HepG2 (cell line): ENCODE data around the gene RPS6KC1. TPM values are rescaled to one million over a fixed set of nuclear protein-coding genes. Genes with fewer than 3 reads are reported as not detected.

Source experiments
- ATAC-seq: fragments of 200-7000 bp; cut with Tn5 transposase; 3 replicates; pipeline ENCODE4 v1.9.1; 2020; ENCODE audit warnings: mild to moderate bottlenecking, moderate library complexity
- BruUV-seq: library from RNA; stranded (reverse); fragments of 400-500 nt; replicated peaks from 2 replicates; lab custom pipeline; 2021; lab: Mats Ljungman, UMichigan
- CTCF ChIA-PET: fragments of 300-600 bp; formaldehyde crosslinking; extraction: SDS; loops from one replicate; lab custom pipeline; 2021; ENCODE audit warnings: low total read pairs, inconsistent platforms, low intra/inter-chr PET ratio; lab: Yijun Ruan, JAX
- POLR2A ChIA-PET: fragments of 350-600 bp; sonication (Branson Sonifier 250); formaldehyde crosslinking; loops from one replicate; lab custom pipeline; 2020; ENCODE audit warnings: antibody characterized with exemption, inconsistent platforms; lab: Yijun Ruan, JAX
- DNase-seq: peaks from one replicate; pipeline ENCODE4 v3.0.0-alpha.2; 2015; ENCODE audit warnings: low spot score
- FAIRE-seq: peaks from 3 replicates; lab custom pipeline; 2011; peaks lifted over from hg19 to GRCh38; lab: Jason Lieb, UNC
- H2AFZ ChIP-seq: one replicate; pipeline ENCODE4 v1.6.1; 2011; ENCODE audit warnings: low read length, inconsistent platforms
- H3K27ac ChIP-seq: fragments of 300-600 bp; 3 replicates; pipeline ENCODE4 v1.8.0; 2011; ENCODE audit warnings: mixed run types, mild to moderate bottlenecking, mixed read lengths, low read length, inconsistent platforms; ENCODE audit not compliant: insufficient read depth; ENCODE audit errors: extremely low read length
- H3K27me3 ChIP-seq, 2 experiments: fragments of 200-600 bp in 1 of 2; 2 replicates in 1 of 2; 3 replicates in 1 of 2; pipeline versions ENCODE4 v1.6.0 to v1.8.0; 2011; ENCODE audit warnings: low read length in 2 of 2, mild to moderate bottlenecking in 2 of 2, moderate library complexity in 2 of 2, inconsistent platforms in 1 of 2; ENCODE audit not compliant: insufficient read depth in 2 of 2, control insufficient read depth in 1 of 2
- H3K36me3 ChIP-seq, 2 experiments: fragments of 200-600 bp in 1 of 2; replicated peaks in 1 of 2; 2 replicates in 1 of 2; 3 replicates in 1 of 2; pipeline versions ENCODE4 v1.5.1 to v1.8.0; 2011; ENCODE audit warnings: low read length in 2 of 2, inconsistent platforms in 1 of 2; ENCODE audit not compliant: insufficient read depth in 2 of 2, control insufficient read depth in 1 of 2
- H3K4me1 ChIP-seq: 2 replicates; pipeline ENCODE4 v1.5.1; 2012; ENCODE audit warnings: low read length, inconsistent platforms; ENCODE audit not compliant: insufficient read depth
- H3K4me2 ChIP-seq: 2 replicates; pipeline ENCODE4 v1.6.0; 2011; ENCODE audit warnings: low read depth, low read length, inconsistent platforms
- H3K4me3 ChIP-seq, 3 experiments: fragments of 200-600 bp in 1 of 3; sonication (generic), shearing (Covaris generic) in 1 of 3; replicated peaks in 1 of 3; 2 replicates each; pipeline ENCODE4 v1.5.1; 2011 to 2016; ENCODE audit warnings: low read length in 3 of 3, inconsistent platforms in 2 of 3, low read depth in 2 of 3, mild to moderate bottlenecking in 2 of 3, control low read depth in 1 of 3, mixed read lengths in 1 of 3; ENCODE audit not compliant: insufficient read depth in 1 of 3
- H3K79me2 ChIP-seq: one replicate; pipeline ENCODE4 v1.6.1; 2011; ENCODE audit warnings: low read length, inconsistent platforms; ENCODE audit not compliant: insufficient read depth
- H3K9ac ChIP-seq: 2 replicates; pipeline ENCODE4 v1.6.0; 2011; ENCODE audit warnings: mild to moderate bottlenecking, low read depth, low read length, inconsistent platforms; ENCODE audit not compliant: insufficient read depth
- H3K9me3 ChIP-seq: 2 replicates; pipeline ENCODE4 v1.5.1; 2012; ENCODE audit warnings: mild to moderate bottlenecking, low read length
- H4K20me1 ChIP-seq: 2 replicates; pipeline ENCODE4 v1.6.0; 2011; ENCODE audit warnings: inconsistent platforms, mild to moderate bottlenecking, low read length, moderate library complexity; ENCODE audit not compliant: insufficient read depth
- GATAD1 ChIP-seq: IDR thresholded peaks from 2 replicates; pipeline ENCODE4 v1.6.1; 2016; ENCODE audit warnings: missing genetic modification reagents, missing compliant biosample characterization
- KDM4B ChIP-seq: sonication (generic); formaldehyde crosslinking; IDR thresholded peaks from 2 replicates; pipeline ENCODE4 v1.4.0; 2020; ENCODE audit warnings: missing genetic modification reagents
- MATR3 ChIP-seq: sonication (generic); formaldehyde crosslinking; IDR thresholded peaks from 2 replicates; pipeline ENCODE4 v1.4.0; 2020; ENCODE audit warnings: missing genetic modification reagents
- MBD4 ChIP-seq: IDR thresholded peaks from 2 replicates; pipeline ENCODE4 v1.6.1; 2012; ENCODE audit warnings: low read length, inconsistent platforms, borderline replicate concordance
- MED13 ChIP-seq: sonication (generic); formaldehyde crosslinking; IDR thresholded peaks from 2 replicates; pipeline ENCODE4 v1.5.0; 2020; ENCODE audit warnings: missing genetic modification reagents
- SIN3B ChIP-seq: fragments of 150-350 bp; IDR thresholded peaks from 2 replicates; pipeline ENCODE4 v1.6.1; 2014; ENCODE audit warnings: low read length
- ZNF24 ChIP-seq: fragments of 450-650 bp; IDR thresholded peaks from 2 replicates; pipeline ENCODE4 v1.6.1; 2017; ENCODE audit warnings: antibody characterized with exemption, mild to moderate bottlenecking
- ZNF552 ChIP-seq: sonication (generic); formaldehyde crosslinking; IDR thresholded peaks from 2 replicates; pipeline ENCODE4 v1.9.0; 2022; ENCODE audit warnings: missing genetic modification reagents, mild to moderate bottlenecking, borderline replicate concordance
- WGBS: methylation state at CpG from one replicate; pipeline ENCODE4 v1.1.6; 2017; ENCODE audit warnings: low lambda C conversion rate; 5-methylcytosine and 5-hydroxymethylcytosine counted together
- in situ Hi-C: cut with HindIII; loops from 2 replicates; pipeline ENCODE4 v1.10.0; 2017; ENCODE audit warnings: low pct_unique_long_range_greater_than_20kb; ENCODE audit not compliant: extremely low pct_ligation_motif_present
- intact Hi-C: fragments of 100-400 bp; cut with micrococcal nuclease; formaldehyde crosslinking; loops from one replicate; pipeline ENCODE4 v1.10.0; 2022; ENCODE audit not compliant: unreplicated experiment
- polyA plus RNA-seq, 8 experiments: library from polyadenylated mRNA; depleted of rRNA in 3 of 8; stranded (reverse) in 7 of 8; unstranded in 1 of 8; fragments of >200 nt; fragmentation: Illumina TruSeq in 4 of 8; extraction: Trizol in 4 of 8; gene quantifications; 2 replicates each; pipeline versions ENCODE4 v1.2.1 to v1.2.3, GENCODE V29; 2011 to 2016; ENCODE audit warnings: low read depth in 4 of 8, missing spikeins in 1 of 8, mixed read lengths in 1 of 8; ENCODE audit not compliant: insufficient read depth in 1 of 8
- total RNA-seq, 5 experiments: library from RNA; depleted of rRNA; stranded (reverse); fragments of >200 nt; fragmentation: Illumina TruSeq; extraction: Trizol; gene quantifications; 2 replicates each; pipeline ENCODE4 v1.2.3, GENCODE V29; 2016; ENCODE audit warnings: low read depth in 1 of 5
- TF ChIP-seq, protein P1 (sequence below): sonication (generic); formaldehyde crosslinking; conservative IDR thresholded peaks from 2 replicates; pipeline ENCODE4 v1.4.0; 2020; ENCODE audit warnings: missing genetic modification reagents
- TF ChIP-seq, protein P2 (sequence below): sonication (generic); formaldehyde crosslinking; IDR thresholded peaks from 2 replicates; pipeline ENCODE4 v1.5.0; 2020; ENCODE audit warnings: mild to moderate bottlenecking, missing genetic modification reagents
- TF ChIP-seq, protein P3 (sequence below): sonication (generic); formaldehyde crosslinking; IDR thresholded peaks from 2 replicates; pipeline ENCODE4 v1.4.0; 2020; ENCODE audit warnings: missing genetic modification reagents
- TF ChIP-seq, protein P4 (sequence below): sonication (generic); formaldehyde crosslinking; IDR thresholded peaks from 2 replicates; pipeline ENCODE4 v1.4.0; 2020; ENCODE audit warnings: mild to moderate bottlenecking, missing genetic modification reagents

RPS6KC1 gene
- total and polyA plus RNA-seq, 2 of the 13 experiments (the other 11 are each of a cell fraction or from before 2014, with no cell fraction given) = 11.0 to 25.2 TPM

DNA sequence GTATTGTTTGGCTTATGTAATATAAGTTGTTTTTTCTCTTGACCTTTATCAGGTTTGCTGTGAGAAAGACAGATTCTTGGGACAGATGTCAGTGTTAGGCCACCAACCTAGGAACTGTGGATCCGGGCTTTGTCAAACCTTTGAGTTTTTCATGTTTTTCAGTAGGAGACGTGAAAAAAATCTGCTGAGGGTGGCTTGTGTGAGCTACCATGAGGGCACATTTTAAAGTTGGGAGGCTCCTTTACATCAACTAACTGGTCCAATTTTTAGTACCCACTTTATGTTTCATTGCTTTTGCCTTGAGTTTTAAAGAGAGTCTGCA, 801 bp downstream of the RPS6KC1 start:
- POLR2A ChIA-PET = interaction anchor here (1.0 to 1.4 kb wide), 2 partner anchors 15 to 443 kb away, joined by 3 to 6 read pairs; partner anchors contain the start of gene ATF3
- intact Hi-C loops = loop anchor here (5.0 to 10.0 kb wide), 2 partner anchors 35 to 127 kb away; partner anchors contain the start of gene ANGEL2
- DNase-seq = no peak
- H3K36me3 ChIP-seq = no peaks in the 10 kb centered on the region
- H3K9me3 ChIP-seq = no peaks in the 10 kb centered on the region
- peak overlapping the region; percentile 78 for H3K27ac ChIP-seq
- peak overlapping the region; percentile 75 for H3K4me2 ChIP-seq
- peaks cover 53% of the 10 kb centered on the region for H3K4me1 ChIP-seq
- WGBS = 0% methylated on average over 2 of the region's 2 CpGs
- H4K20me1 ChIP-seq = no peaks in the 10 kb centered on the region
- CTCF ChIA-PET = no interaction called here
- H3K79me2 ChIP-seq = peaks cover 55% of the 10 kb centered on the region
- BruUV-seq = TSS peak; percentile 76
- FAIRE-seq = no peak
- peak overlapping the region; percentile 72 for H3K9ac ChIP-seq
- in situ Hi-C loops = no loop called here
- H3K27me3 ChIP-seq = no peaks in the 10 kb centered on the region
- TF ChIP-seq, protein P1, sequence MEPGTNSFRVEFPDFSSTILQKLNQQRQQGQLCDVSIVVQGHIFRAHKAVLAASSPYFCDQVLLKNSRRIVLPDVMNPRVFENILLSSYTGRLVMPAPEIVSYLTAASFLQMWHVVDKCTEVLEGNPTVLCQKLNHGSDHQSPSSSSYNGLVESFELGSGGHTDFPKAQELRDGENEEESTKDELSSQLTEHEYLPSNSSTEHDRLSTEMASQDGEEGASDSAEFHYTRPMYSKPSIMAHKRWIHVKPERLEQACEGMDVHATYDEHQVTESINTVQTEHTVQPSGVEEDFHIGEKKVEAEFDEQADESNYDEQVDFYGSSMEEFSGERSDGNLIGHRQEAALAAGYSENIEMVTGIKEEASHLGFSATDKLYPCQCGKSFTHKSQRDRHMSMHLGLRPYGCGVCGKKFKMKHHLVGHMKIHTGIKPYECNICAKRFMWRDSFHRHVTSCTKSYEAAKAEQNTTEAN (CRISPR knock-in tag) = 0 out of 2 replicates have a peak, but pooled peaks have one; percentile 26
- TF ChIP-seq MED13 (no peak), ZNF552 (no peak)
- H3K4me3 ChIP-seq = peak overlapping the region; percentile 79 to 92 (median 80)
- no peak; the same call in 2 of the 3 replicates for ATAC-seq
- no peak overlapping the region for H2AFZ ChIP-seq

DNA sequence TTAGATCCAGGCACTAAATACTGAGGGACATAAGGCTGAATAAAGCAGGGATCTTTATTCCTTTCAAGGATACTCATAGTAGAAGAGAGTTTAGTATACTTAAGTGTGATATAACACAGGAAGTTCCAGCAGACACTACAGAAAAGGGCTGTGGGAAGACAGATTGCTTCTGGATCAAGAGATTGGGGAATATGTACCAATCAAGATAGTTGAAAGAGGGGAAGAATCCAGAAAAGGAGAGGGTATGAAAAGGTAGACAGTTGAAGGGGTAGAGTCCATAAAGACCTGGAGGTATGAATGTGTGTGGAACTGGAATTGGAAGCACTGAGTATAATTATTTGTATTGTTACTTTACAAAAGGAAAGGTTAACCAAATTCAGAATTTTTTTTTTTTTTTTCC, 2.4 kb downstream of the RPS6KC1 start:
- Histone ChIP-seq H3K79me2 (peaks cover 71% of the 10 kb centered on the region), H3K4me1 (peaks cover 69% of the 10 kb centered on the region), H2AFZ (no peak overlapping the region), H3K4me3 (no peak overlapping the region), H3K27me3 (no peaks in the 10 kb centered on the region), H4K20me1 (no peaks in the 10 kb centered on the region), H3K9me3 (no peaks in the 10 kb centered on the region), H3K4me2 (peak overlapping the region; percentile 75), H3K9ac (no peak overlapping the region), H3K36me3 (no peaks in the 10 kb centered on the region), H3K27ac (peak overlapping the region; percentile 6)
- intact Hi-C loops (loop anchor here (5.0 to 10.0 kb wide), 2 partner anchors 36 to 129 kb away; partner anchors contain the start of gene ANGEL2), in situ Hi-C loops (no loop called here)
- ATAC-seq (no peak), FAIRE-seq (no peak), DNase-seq (no peak)
- no TSS peak for BruUV-seq
- ChIA-PET POLR2A (no interaction called here), CTCF (no interaction called here)
- TF ChIP-seq, protein P2, sequence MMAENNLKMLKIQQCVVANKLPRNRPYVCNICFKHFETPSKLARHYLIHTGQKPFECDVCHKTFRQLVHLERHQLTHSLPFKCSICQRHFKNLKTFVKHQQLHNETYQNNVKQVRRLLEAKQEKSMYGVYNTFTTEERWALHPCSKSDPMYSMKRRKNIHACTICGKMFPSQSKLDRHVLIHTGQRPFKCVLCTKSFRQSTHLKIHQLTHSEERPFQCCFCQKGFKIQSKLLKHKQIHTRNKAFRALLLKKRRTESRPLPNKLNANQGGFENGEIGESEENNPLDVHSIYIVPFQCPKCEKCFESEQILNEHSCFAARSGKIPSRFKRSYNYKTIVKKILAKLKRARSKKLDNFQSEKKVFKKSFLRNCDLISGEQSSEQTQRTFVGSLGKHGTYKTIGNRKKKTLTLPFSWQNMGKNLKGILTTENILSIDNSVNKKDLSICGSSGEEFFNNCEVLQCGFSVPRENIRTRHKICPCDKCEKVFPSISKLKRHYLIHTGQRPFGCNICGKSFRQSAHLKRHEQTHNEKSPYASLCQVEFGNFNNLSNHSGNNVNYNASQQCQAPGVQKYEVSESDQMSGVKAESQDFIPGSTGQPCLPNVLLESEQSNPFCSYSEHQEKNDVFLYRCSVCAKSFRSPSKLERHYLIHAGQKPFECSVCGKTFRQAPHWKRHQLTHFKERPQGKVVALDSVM (CRISPR knock-in tag) = no peak
- TF ChIP-seq, protein P3, sequence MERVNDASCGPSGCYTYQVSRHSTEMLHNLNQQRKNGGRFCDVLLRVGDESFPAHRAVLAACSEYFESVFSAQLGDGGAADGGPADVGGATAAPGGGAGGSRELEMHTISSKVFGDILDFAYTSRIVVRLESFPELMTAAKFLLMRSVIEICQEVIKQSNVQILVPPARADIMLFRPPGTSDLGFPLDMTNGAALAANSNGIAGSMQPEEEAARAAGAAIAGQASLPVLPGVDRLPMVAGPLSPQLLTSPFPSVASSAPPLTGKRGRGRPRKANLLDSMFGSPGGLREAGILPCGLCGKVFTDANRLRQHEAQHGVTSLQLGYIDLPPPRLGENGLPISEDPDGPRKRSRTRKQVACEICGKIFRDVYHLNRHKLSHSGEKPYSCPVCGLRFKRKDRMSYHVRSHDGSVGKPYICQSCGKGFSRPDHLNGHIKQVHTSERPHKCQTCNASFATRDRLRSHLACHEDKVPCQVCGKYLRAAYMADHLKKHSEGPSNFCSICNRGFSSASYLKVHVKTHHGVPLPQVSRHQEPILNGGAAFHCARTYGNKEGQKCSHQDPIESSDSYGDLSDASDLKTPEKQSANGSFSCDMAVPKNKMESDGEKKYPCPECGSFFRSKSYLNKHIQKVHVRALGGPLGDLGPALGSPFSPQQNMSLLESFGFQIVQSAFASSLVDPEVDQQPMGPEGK = no peak
- TF ChIP-seq GATAD1 (CRISPR knock-in tag) = no peak
- no peak for TF ChIP-seq MATR3 (CRISPR knock-in tag)
- no peak for TF ChIP-seq KDM4B (CRISPR knock-in tag)
- TF ChIP-seq, protein P4, sequence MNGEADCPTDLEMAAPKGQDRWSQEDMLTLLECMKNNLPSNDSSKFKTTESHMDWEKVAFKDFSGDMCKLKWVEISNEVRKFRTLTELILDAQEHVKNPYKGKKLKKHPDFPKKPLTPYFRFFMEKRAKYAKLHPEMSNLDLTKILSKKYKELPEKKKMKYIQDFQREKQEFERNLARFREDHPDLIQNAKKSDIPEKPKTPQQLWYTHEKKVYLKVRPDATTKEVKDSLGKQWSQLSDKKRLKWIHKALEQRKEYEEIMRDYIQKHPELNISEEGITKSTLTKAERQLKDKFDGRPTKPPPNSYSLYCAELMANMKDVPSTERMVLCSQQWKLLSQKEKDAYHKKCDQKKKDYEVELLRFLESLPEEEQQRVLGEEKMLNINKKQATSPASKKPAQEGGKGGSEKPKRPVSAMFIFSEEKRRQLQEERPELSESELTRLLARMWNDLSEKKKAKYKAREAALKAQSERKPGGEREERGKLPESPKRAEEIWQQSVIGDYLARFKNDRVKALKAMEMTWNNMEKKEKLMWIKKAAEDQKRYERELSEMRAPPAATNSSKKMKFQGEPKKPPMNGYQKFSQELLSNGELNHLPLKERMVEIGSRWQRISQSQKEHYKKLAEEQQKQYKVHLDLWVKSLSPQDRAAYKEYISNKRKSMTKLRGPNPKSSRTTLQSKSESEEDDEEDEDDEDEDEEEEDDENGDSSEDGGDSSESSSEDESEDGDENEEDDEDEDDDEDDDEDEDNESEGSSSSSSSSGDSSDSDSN (CRISPR knock-in tag) = no peak
- no peak for TF ChIP-seq MBD4
- no peak for TF ChIP-seq SIN3B
- no peak for TF ChIP-seq ZNF24
